GM20000 (cell line): ENCODE measurements around the gene MMADHC.

ENCODE experiments used
- DNase-seq: peaks from one replicate; pipeline ENCODE4 v3.0.0; 2012; ENCODE audit warnings: low spot score
- TF ChIP-seq, protein P1 (sequence below): IDR thresholded peaks from 2 replicates; pipeline ENCODE4 v1.5.1; 2012; ENCODE audit warnings: mild to moderate bottlenecking, control low read depth; ENCODE audit errors: extremely low read depth, missing control alignments

MMADHC gene

DNA sequence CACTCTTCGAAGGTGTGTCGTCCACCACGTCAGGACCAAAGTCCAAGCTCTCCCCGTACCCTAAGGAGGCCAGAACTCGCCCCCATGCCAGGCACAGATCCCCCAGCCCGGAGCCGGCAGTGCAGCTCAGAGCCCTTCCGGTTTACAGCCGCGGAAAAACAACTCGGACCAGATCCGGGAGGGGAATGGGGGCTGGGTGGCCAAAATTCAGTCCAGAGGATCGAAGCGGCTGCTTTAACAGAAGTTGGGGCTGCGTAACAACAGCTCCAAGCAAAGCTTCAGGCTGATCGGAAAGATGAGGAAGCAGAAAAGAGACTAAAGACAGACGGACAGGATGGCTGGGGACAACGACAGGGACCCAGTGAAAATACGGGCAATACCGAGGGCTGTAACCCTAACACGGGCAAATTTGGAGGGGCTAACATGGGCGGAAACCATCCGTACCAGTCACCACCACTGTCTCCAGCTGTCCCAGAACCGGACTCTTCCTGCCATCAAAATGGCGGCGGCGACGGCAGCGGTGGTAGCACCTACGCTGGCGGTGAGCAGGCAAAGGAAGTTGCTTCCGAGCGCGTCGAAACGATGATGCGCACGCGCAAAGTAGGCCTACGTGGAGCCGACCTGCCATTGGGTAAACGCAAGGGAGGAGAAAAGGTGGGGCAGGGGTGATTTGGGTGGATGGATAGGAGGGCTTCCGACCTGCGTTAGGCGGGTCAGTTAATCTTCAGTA is at the start of gene MMADHC:
MMADHC (minus strand) TSS at position 556 of the 730 bp plus-strand sequence. CDS start 678 bp downstream, outside the sequence.
- TF ChIP-seq, protein P1, sequence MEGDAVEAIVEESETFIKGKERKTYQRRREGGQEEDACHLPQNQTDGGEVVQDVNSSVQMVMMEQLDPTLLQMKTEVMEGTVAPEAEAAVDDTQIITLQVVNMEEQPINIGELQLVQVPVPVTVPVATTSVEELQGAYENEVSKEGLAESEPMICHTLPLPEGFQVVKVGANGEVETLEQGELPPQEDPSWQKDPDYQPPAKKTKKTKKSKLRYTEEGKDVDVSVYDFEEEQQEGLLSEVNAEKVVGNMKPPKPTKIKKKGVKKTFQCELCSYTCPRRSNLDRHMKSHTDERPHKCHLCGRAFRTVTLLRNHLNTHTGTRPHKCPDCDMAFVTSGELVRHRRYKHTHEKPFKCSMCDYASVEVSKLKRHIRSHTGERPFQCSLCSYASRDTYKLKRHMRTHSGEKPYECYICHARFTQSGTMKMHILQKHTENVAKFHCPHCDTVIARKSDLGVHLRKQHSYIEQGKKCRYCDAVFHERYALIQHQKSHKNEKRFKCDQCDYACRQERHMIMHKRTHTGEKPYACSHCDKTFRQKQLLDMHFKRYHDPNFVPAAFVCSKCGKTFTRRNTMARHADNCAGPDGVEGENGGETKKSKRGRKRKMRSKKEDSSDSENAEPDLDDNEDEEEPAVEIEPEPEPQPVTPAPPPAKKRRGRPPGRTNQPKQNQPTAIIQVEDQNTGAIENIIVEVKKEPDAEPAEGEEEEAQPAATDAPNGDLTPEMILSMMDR, result no peak
- peak; percentile 86 for DNase-seq

DNA sequence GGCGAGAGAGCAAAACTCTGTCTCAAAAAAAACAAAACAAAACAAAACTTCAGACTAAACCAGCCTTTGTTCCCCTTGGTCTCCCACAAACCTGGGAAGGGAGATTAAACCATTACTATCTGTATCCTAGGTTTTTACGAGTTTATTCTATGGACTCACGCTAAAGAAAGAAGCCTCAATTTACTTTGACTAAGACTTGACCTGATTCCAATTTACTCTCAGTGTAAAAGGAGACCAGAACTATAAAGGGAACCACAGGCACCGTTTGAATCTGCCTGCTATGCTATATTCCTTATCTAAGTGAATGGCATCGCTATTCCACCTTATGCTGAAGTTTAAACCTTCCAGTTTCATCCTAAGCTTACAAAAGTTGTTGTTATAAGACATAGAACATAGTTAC is 46.5 kb upstream of the MMADHC start:
- DNase-seq, result no peak
- TF ChIP-seq, protein P1, result no peak

DNA sequence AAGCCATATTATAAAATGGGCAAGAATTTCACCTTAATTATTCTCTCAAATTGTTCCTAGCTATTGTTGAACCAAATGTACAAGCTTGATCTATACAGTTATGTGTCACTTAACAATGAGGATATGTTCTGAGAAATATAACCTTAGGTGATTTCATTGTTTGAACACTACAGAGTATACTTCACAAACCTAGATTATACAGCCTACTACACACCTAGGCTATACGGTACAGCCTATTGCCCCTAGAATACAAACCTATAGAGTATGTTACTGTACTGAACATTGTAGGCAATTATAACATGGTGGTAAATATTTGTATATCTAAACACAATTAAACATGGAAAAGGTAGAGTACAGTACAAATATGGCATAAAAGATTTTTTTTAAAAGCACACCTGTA is 42.9 kb upstream of the MMADHC start:
- TF ChIP-seq, protein P1, result no peak
- DNase-seq, result no peak

DNA sequence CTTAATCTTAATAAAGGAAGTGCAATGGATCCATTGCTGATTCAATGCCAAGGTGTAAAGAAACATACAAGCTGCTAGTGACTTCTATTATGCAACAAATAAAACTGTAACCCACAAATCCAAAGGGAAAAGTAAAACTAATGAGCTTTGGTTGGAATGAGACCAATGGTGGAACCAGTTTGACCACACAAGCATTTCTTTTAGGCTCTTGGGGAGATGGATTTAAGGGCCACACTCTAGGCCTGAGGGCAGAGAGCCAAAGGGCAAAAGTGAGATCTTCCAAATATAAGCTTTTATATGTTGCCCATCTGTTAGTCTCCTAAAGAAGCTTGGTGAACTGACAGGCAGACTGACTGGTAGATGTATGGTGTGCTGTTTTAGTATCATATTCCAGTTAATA is 41.5 kb upstream of the MMADHC start:
- no peak for DNase-seq

DNA sequence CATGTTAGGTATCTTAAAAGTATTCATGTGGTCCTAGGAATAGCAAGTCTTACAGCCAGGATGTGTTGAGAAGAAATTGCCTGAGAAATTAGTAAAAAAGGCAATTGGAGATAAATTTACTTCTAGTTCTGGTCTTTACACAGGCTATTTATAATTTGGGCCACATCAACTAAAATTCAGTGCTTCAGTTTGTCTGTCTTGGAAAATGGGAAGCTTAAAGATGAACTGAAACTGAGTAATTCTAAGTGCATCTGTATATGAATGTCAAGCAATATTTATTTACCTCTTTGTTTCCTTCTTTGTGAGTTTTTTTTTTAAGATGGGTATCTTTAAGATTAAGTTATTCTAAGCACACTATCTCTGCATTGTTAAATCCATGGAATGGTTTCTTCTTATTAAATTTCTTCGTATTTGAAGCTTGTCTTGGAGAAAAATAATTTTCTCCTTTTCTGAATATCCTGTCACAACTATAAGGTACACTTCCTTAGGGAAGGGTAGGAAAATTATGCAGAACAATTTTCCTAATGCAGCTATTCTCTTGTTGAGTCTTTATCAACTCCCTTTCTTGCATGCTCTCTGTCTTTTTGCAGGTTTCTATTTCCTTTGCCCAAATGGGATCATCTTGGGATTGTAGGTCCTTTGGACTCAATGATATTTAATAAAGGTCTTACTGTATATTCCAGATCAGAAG is 39.7 kb upstream of the MMADHC start:
- TF ChIP-seq, protein P1, result no peak
- no peak for DNase-seq

More for the DNA sequence above, 41.5 kb upstream of the MMADHC start:
- TF ChIP-seq, protein P1, result no peak

DNA sequence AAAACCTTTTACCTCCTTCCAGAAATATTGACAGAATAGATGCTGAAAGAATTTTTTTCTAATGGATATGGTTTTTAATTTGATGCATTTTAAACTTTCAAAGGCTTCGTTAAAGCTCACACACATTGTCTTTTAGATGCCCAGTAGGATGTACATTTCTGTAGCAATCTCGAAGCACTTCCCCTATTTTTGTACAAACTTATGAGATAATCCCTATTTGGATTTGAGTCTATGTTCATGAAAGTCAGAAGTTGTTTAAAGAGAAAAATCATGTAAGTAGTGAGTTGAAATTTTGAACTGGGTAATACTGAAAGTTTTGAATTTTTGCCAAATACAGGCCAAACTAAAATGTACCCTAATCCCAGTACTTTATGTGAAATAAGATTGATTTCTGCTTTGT is 38.1 kb upstream of the MMADHC start:
- TF ChIP-seq, protein P1, result no peak
- no peak for DNase-seq

DNA sequence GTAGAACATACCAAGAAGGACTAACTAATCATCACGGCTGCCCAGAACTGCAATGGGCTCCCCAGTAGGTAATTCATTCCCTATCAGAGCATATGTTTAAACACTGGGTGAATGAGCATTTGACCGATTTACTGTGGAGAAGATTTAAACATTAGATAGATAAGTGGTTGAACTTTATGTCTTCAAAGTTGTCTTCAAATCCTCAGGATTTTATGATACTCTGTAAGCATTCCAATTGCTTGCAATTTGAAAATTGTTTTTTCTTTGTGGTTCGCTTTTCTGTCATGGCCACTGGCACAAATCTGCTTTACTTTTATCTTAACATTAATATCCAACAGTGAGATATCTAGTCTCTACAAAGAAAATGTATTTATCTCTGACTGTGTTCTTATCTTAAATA is 37.7 kb upstream of the MMADHC start:
- no peak for DNase-seq
- TF ChIP-seq, protein P1, result no peak
